Medulla oblongata (tissue), 1 donor: Measurements from ENCODE around the gene BSPH1.
"Not testable (repeated sequence)": the region's sequence is repeated elsewhere in the genome, so short reads cannot be mapped to it uniquely, and the experiment has no call there.

Experiments used
- DNase-seq: peaks from one replicate; pipeline ENCODE4 v3.0.0-alpha.2; 2015; ENCODE audit errors: extremely low spot score

Gene BSPH1

GRCh38 chr19:47920107-47920506 is 71.9 kb downstream of the BSPH1 start:
- DNase-seq = not testable (repeated sequence)
